OCI-LY3 (cell line): ENCODE results near the gene RBM44.

ENCODE experiments used
- EZH2phosphoT487 ChIP-seq: fragments of 200-600 bp; shearing (Covaris generic); IDR thresholded peaks from 2 replicates; pipeline ENCODE4 v1.6.1; 2018; ENCODE audit warnings: antibody characterized with exemption, mixed run types, low read depth
- TF ChIP-seq, protein P1 (sequence below): fragments of 200-600, 300-600 bp; sonication (generic); IDR thresholded peaks from 2 replicates; pipeline ENCODE4 v1.5.1; 2014; ENCODE audit warnings: antibody characterized with exemption, low read length, low read depth

DNA sequence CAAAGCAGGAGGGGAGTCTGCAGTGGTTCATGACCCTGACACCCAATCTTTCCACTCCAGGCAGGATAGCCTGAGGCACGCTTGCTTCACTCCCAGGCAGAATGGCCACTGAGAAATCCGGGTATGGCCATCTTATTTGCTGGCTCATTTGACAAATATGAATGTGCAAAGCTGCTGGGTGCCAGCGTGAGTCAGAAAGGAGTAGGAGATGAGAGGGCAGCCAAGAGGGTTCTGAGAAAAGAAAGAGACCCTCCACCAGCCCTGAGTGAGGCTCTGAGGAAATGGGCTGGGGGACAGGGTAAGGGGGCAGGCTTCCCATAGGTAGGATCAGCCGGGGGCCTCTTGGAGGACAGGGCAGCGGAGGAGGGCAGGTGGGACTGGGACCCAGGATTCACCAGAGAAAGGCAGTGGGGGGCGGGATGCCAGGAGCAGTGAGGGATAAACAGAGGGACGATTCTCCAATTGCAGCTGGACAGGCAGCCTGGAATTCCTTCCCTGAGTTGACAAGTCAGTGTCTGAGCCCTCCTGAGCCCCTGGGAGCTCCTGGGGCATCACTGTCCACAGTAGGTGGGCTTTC is 76.1 kb downstream of the RBM44 start:
- TF ChIP-seq, protein P1, sequence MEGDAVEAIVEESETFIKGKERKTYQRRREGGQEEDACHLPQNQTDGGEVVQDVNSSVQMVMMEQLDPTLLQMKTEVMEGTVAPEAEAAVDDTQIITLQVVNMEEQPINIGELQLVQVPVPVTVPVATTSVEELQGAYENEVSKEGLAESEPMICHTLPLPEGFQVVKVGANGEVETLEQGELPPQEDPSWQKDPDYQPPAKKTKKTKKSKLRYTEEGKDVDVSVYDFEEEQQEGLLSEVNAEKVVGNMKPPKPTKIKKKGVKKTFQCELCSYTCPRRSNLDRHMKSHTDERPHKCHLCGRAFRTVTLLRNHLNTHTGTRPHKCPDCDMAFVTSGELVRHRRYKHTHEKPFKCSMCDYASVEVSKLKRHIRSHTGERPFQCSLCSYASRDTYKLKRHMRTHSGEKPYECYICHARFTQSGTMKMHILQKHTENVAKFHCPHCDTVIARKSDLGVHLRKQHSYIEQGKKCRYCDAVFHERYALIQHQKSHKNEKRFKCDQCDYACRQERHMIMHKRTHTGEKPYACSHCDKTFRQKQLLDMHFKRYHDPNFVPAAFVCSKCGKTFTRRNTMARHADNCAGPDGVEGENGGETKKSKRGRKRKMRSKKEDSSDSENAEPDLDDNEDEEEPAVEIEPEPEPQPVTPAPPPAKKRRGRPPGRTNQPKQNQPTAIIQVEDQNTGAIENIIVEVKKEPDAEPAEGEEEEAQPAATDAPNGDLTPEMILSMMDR, result no peak
- TF ChIP-seq EZH2phosphoT487, result no peak
